ENCODE results near the gene MAGEB4.

The MAGEB4 gene

GRCh38 chrX:30283456-30284200 lies 41.8 kb downstream of the MAGEB4 start:
- DNase-seq (ENCODE audit: low spot score) = no peak
